Measurements from ENCODE around the gene TMEM200A. TPM values are rescaled to one million over a fixed set of nuclear protein-coding genes. Genes with fewer than 3 reads are reported as not detected.

TMEM200A gene
- total and polyA plus RNA-seq, 2 of the 8 experiments (the other 6 are each of a cell fraction or from before 2014, with no cell fraction given): 6.2 to 13.9 TPM

DNA sequence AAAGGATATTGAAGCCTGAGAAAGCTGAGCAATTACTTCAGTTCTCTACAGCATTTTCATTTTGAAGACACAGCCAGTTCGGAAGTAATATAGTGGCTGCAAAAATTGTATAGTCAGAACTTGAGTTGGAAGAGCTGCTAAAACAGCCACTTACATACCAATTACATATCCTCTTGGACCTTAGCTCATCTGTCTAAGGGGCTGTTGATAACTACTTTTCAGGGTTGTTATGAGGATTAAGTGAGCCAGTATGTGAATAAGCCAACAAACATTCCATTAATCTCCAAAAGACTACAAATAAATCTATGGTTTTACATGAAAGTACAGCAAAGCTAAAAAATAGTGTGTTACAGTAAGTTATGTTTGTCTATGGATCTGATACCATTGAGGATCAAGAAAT, 59.7 kb downstream of the TMEM200A start:
- Histone ChIP-seq H3K18ac (ENCODE audit: extremely low read depth, low read length) (no peak overlapping the region), H3K4ac (replicated peaks; ENCODE audit: insufficient read length, low read depth, low read length) (no peak overlapping the region), H2AK5ac (ENCODE audit: low read depth, low read length) (no peak overlapping the region), H2BK12ac (ENCODE audit: low read depth, low read length) (no peak overlapping the region), H4K91ac (replicated peaks; ENCODE audit: insufficient read length, low read length) (no peak overlapping the region), H3K4me2 (ENCODE audit: insufficient read depth in 1 of 2, low read depth in 2 of 2, low read length in 2 of 2) (no peak overlapping the region), H3K4me1 (replicated peaks in 1 of 4; ENCODE audit: control insufficient read depth in 3 of 4, insufficient read depth in 4 of 4, low read length in 3 of 4) (peaks cover 0 to 5% (median 5%) of the 10 kb centered on the region in 4 experiments; a peak in 3 of 7 replicates), H2AFZ (ENCODE audit: low read length) (no peak overlapping the region), H2BK5ac (ENCODE audit: low read depth, low read length) (no peak overlapping the region), H3K9ac (replicated peaks in 1 of 4; ENCODE audit: extremely low read depth in 1 of 4, low read depth in 3 of 4, low read length in 3 of 4) (no peak overlapping the region), H4K20me1 (replicated peaks in 1 of 2; ENCODE audit: control insufficient read depth in 1 of 2, insufficient read depth in 2 of 2, low read length in 2 of 2) (no peaks in the 10 kb centered on the region), H3K4me3 (ENCODE audit: extremely low read depth in 1 of 4, insufficient read depth in 2 of 4, low read depth in 3 of 4, low read length in 4 of 4) (no peak overlapping the region), H2BK120ac (replicated peaks; ENCODE audit: low read depth, low read length) (no peak overlapping the region), H3K79me1 (ENCODE audit: low read depth, low read length) (no peaks in the 10 kb centered on the region), H3K23ac (ENCODE audit: insufficient read length) (no peak overlapping the region), H2BK20ac (ENCODE audit: low read length) (no peak overlapping the region), H3K56ac (replicated peaks; ENCODE audit: insufficient read length, low read depth, low read length) (no peak overlapping the region), H3K27ac (ENCODE audit: low read depth, low read length) (no peak overlapping the region), H3K36me3 (ENCODE audit: control insufficient read depth in 2 of 4, insufficient read depth in 4 of 4, low read length in 3 of 4) (no peaks in the 10 kb centered on the region), H3K79me2 (ENCODE audit: control insufficient read depth in 1 of 2, insufficient read depth in 2 of 2, low read length in 2 of 2) (no peaks in the 10 kb centered on the region), H3K23me2 (ENCODE audit: low read depth, low read length) (no peaks in the 10 kb centered on the region), H4K5ac (ENCODE audit: insufficient read length, low read depth, low read length) (no peak overlapping the region), H3K9me3 (ENCODE audit: insufficient read depth in 2 of 2, low read depth in 1 of 2, low read length in 1 of 2) (no peaks in the 10 kb centered on the region), H2BK15ac (ENCODE audit: low read length) (no peak overlapping the region), H3K14ac (ENCODE audit: insufficient read length) (no peak overlapping the region), H3K27me3 (replicated peaks in 1 of 4; ENCODE audit: control insufficient read depth in 3 of 4, extremely low read depth in 1 of 4, insufficient read depth in 3 of 4, low read length in 3 of 4) (no peaks in the 10 kb centered on the region), H4K8ac (ENCODE audit: extremely low read depth, insufficient read depth, low read length) (no peak overlapping the region)
- WGBS, 2 experiments (ENCODE audit: extremely low coverage in 1 of 2, insufficient coverage in 1 of 2, insufficient read length in 1 of 2, insufficient replicate concordance in 2 of 2, low coverage in 1 of 2, low lambda C conversion rate in 2 of 2, missing lambda C conversion rate in 1 of 2): 96% methylated on average over 1 of the region's 1 CpG; no CpG with 5 or more reads in 1 of the 2 experiments
- FAIRE-seq: no peak
- DNase-seq (ENCODE audit: low read depth in 1 of 2, low spot score in 2 of 2): no peak
- no peak for TF ChIP-seq POLR2AphosphoS5 (IDR thresholded peaks at IDR 0.05; ENCODE audit: low read depth, low read length)
- TF ChIP-seq CBX8 (IDR thresholded peaks at IDR 0.05; ENCODE audit: borderline replicate concordance, low read depth, low read length): no peak
- TF ChIP-seq SIN3A (conservative IDR thresholded peaks at IDR 0.05 in 1 of 2, IDR thresholded peaks at IDR 0.05 in 1 of 2; ENCODE audit: low read depth in 1 of 2, low read length in 2 of 2): no peak
- no peak for TF ChIP-seq KDM4A (IDR thresholded peaks at IDR 0.05; ENCODE audit: low read depth, low read length, severe bottlenecking)
- TF ChIP-seq ASH2L (IDR thresholded peaks at IDR 0.05; ENCODE audit: low read length): no peak
- no peak for TF ChIP-seq RXRA (IDR thresholded peaks at IDR 0.05; ENCODE audit: insufficient read depth, low read depth, low read length)
- TF ChIP-seq KDM5A (IDR thresholded peaks at IDR 0.05; ENCODE audit: low read length): no peak
- TF ChIP-seq JUND (IDR thresholded peaks at IDR 0.05; ENCODE audit: low read length): no peak
- no peak for TF ChIP-seq POU5F1 (IDR thresholded peaks at IDR 0.05; ENCODE audit: low read depth, low read length)
- no peak for TF ChIP-seq ZNF274 (IDR thresholded peaks at IDR 0.05; ENCODE audit: borderline replicate concordance, extremely low read depth, low read length)
- TF ChIP-seq, protein P1, sequence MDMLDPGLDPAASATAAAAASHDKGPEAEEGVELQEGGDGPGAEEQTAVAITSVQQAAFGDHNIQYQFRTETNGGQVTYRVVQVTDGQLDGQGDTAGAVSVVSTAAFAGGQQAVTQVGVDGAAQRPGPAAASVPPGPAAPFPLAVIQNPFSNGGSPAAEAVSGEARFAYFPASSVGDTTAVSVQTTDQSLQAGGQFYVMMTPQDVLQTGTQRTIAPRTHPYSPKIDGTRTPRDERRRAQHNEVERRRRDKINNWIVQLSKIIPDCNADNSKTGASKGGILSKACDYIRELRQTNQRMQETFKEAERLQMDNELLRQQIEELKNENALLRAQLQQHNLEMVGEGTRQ (IDR thresholded peaks at IDR 0.05; ENCODE audit: low read length): no peak
- no peak for TF ChIP-seq NRF1 (IDR thresholded peaks at IDR 0.05; ENCODE audit: low read depth, low read length)
- TF ChIP-seq RAD21 (IDR thresholded peaks at IDR 0.05 in 1 of 2, conservative IDR thresholded peaks at IDR 0.05 in 1 of 2; ENCODE audit: low read depth in 2 of 2, low read length in 2 of 2): no peak
- POLR2A ChIA-PET (ENCODE audit: partially characterized antibody): no interaction called here
- CTCF ChIA-PET (ENCODE audit: partially characterized antibody): interaction anchor here (0.6 to 1.4 kb wide), 3 partner anchors 13 to 57 kb away, joined by 3 read pairs; no protein-coding TSS in a partner anchor
